HL-60 (cell line): ENCODE data around the gene SDK1.

Experiments
- CTCF ChIP-seq: IDR thresholded peaks from one replicate; pipeline ENCODE4 v1.5.1; 2011; ENCODE audit warnings: low read length, control low read depth, inconsistent platforms; ENCODE audit not compliant: insufficient read depth
- POLR2AphosphoS5 ChIP-seq: IDR thresholded peaks from 2 replicates; pipeline ENCODE4 v1.6.1; 2012; ENCODE audit warnings: low read depth

- TF ChIP-seq CTCF (no peak), POLR2AphosphoS5 (no peak)
Observed at GRCh38 chr7:4006687-4007086, 705.6 kb downstream of the SDK1 start.
